Spleen (tissue), 7 donors: ENCODE measurements around the gene KCNQ5.

Experiments
- POLR2A ChIP-seq, 3 donors: fragments of 450-650 bp; IDR thresholded peaks; one replicate each; pipeline ENCODE4 v1.5.1; 2017; ENCODE audit warnings: antibody characterized with exemption in 3 of 3, mild to moderate bottlenecking in 1 of 3
- POLR2AphosphoS5 ChIP-seq, 3 donors: sonication (generic); formaldehyde crosslinking; IDR thresholded peaks; one replicate each; pipeline ENCODE4 v1.5.1; 2017; ENCODE audit warnings: antibody characterized with exemption in 3 of 3
- TF ChIP-seq, protein P1 (sequence below), 11 experiments: fragments of 200-600 bp in 7 of 11; fragments of 450-650 bp in 4 of 11; sonication (generic) in 4 of 11; IDR thresholded peaks in 8 of 11; conservative IDR thresholded peaks in 3 of 11; 1 replicate in 7 of 11; 2 replicates in 4 of 11; pipeline versions ENCODE4 v1.4.0 to v1.8.0; 2016 to 2021; ENCODE audit warnings: antibody characterized with exemption in 11 of 11, inconsistent platforms in 4 of 11, mild to moderate bottlenecking in 1 of 11
- donor health status: DM: no; HTN: no; CAD: no; lungs with moderate emphysema.
- donor health status: DM: no; HTN: no; CAD: no.
- donor health status: DM: no; HTN: no; CAD: no.

GRCh38 chr6:72724545-72724944, 102.7 kb downstream of the KCNQ5 start:
- no peak for TF ChIP-seq POLR2AphosphoS5 (IDR thresholded peaks at IDR 0.05)
- TF ChIP-seq, protein P1, sequence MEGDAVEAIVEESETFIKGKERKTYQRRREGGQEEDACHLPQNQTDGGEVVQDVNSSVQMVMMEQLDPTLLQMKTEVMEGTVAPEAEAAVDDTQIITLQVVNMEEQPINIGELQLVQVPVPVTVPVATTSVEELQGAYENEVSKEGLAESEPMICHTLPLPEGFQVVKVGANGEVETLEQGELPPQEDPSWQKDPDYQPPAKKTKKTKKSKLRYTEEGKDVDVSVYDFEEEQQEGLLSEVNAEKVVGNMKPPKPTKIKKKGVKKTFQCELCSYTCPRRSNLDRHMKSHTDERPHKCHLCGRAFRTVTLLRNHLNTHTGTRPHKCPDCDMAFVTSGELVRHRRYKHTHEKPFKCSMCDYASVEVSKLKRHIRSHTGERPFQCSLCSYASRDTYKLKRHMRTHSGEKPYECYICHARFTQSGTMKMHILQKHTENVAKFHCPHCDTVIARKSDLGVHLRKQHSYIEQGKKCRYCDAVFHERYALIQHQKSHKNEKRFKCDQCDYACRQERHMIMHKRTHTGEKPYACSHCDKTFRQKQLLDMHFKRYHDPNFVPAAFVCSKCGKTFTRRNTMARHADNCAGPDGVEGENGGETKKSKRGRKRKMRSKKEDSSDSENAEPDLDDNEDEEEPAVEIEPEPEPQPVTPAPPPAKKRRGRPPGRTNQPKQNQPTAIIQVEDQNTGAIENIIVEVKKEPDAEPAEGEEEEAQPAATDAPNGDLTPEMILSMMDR (IDR thresholded peaks at IDR 0.05 in 8 of 11, conservative IDR thresholded peaks at IDR 0.05 in 3 of 11) = no peak
- TF ChIP-seq POLR2A (IDR thresholded peaks at IDR 0.05) = no peak
